MM.1S (cell line): ENCODE measurements around the gene DCLK2.
A peak's percentile ranks its signal among the peaks of the same experiment; 100 is the strongest.

Experiments used
- DNase-seq: peaks from one replicate; pipeline ENCODE4 v3.0.0-alpha.2; 2015
- H2AFZ ChIP-seq: fragments of 300-600 bp; sonication (generic); 2 replicates; pipeline ENCODE4 v1.6.0; 2016; ENCODE audit warnings: antibody characterized with exemption, low read length
- H3F3A ChIP-seq: fragments of 300-600 bp; sonication (generic); 2 replicates; pipeline ENCODE4 v1.6.1; 2016; ENCODE audit warnings: mild to moderate bottlenecking, antibody characterized with exemption, low read length, moderate library complexity, mixed read lengths; ENCODE audit not compliant: insufficient read depth
- H3K27ac ChIP-seq: fragments of 300-600 bp; sonication (generic); 2 replicates; pipeline ENCODE4 v1.5.1; 2016; ENCODE audit warnings: mild to moderate bottlenecking, low read length
- H3K27me3 ChIP-seq: fragments of 300-600 bp; sonication (generic); replicated peaks from 2 replicates; pipeline ENCODE4 v1.6.0; 2016; ENCODE audit warnings: low read length; ENCODE audit not compliant: insufficient read depth
- H3K36me3 ChIP-seq: fragments of 300-600 bp; sonication (generic); replicated peaks from 2 replicates; pipeline ENCODE4 v1.6.1; 2016; ENCODE audit warnings: mild to moderate bottlenecking, low read length, mixed read lengths; ENCODE audit not compliant: insufficient read depth
- H3K4me1 ChIP-seq: fragments of 300-600 bp; sonication (generic); 2 replicates; pipeline ENCODE4 v1.6.1; 2016; ENCODE audit warnings: low read length, mixed read lengths
- H3K4me2 ChIP-seq: fragments of 300-600 bp; sonication (generic); 2 replicates; pipeline ENCODE4 v1.6.0; 2016; ENCODE audit warnings: low read depth, low read length
- H3K4me3 ChIP-seq: fragments of 300-600 bp; sonication (generic); 2 replicates; pipeline ENCODE4 v1.5.1; 2016; ENCODE audit warnings: low read length, mixed read lengths
- H3K79me2 ChIP-seq: fragments of 300-600 bp; sonication (generic); 2 replicates; pipeline ENCODE4 v1.6.1; 2016; ENCODE audit warnings: mixed run types, low read length, mixed read lengths
- H3K9ac ChIP-seq: fragments of 300-600 bp; sonication (generic); 2 replicates; pipeline ENCODE4 v1.6.1; 2016; ENCODE audit warnings: low read length, mixed read lengths
- H3K9me2 ChIP-seq: fragments of 300-600 bp; sonication (generic); replicated peaks from 2 replicates; pipeline ENCODE4 v1.6.1; 2016; ENCODE audit warnings: mild to moderate bottlenecking, low read length, mixed read lengths; ENCODE audit not compliant: insufficient read depth
- H3K9me3 ChIP-seq: fragments of 300-600 bp; sonication (generic); replicated peaks from 2 replicates; pipeline ENCODE4 v1.6.1; 2016; ENCODE audit warnings: mild to moderate bottlenecking, low read length, mixed read lengths; ENCODE audit not compliant: insufficient read depth
- H4K20me1 ChIP-seq: fragments of 300-600 bp; sonication (generic); 2 replicates; pipeline ENCODE4 v1.6.1; 2016; ENCODE audit warnings: mild to moderate bottlenecking, low read length, moderate library complexity, mixed read lengths; ENCODE audit not compliant: insufficient read depth
- CTCF ChIP-seq: fragments of 300-600 bp; sonication (generic); IDR thresholded peaks from 2 replicates; pipeline ENCODE4 v1.5.1; 2016; ENCODE audit warnings: antibody characterized with exemption, low read length, mixed read lengths
- EZH2 ChIP-seq: fragments of 300-600 bp; sonication (generic); optimal IDR thresholded peaks from 2 replicates; pipeline ENCODE3; 2017; ENCODE audit warnings: low read depth, mild to moderate bottlenecking, antibody characterized with exemption, low read length, mixed read lengths
- EZH2phosphoT487 ChIP-seq: fragments of 300-600 bp; sonication (generic); IDR thresholded peaks from 2 replicates; pipeline ENCODE4 v1.6.1; 2018; ENCODE audit warnings: antibody characterized with exemption, low read length

Gene DCLK2

GRCh38 chr4:150078041-150078578 is at the start of gene DCLK2:
Gene DCLK2 (plus strand): TSS chr4:150078445. CDS start chr4:150079028, 583 bp downstream.
- Histone ChIP-seq H4K20me1 (no peaks in the 10 kb centered on the region), H3K79me2 (no peaks in the 10 kb centered on the region), H3F3A (0 out of 2 replicates have a peak, but pooled peaks cover 4% of the 10 kb centered on the region), H3K9ac (peak within 1 kb of the TSS; percentile 51; the same call in 1 of the 2 replicates), H2AFZ (peak within 1 kb of the TSS; percentile 86), H3K4me3 (peak within 1 kb of the TSS; percentile 73), H3K9me3 (no peaks in the 10 kb centered on the region), H3K27ac (no peak within 1 kb of the TSS), H3K27me3 (no peaks in the 10 kb centered on the region), H3K4me2 (peak within 1 kb of the TSS; percentile 85), H3K36me3 (no peaks in the 10 kb centered on the region), H3K4me1 (peaks cover 15% of the 10 kb centered on the region), H3K9me2 (no peaks in the 10 kb centered on the region)
- TF ChIP-seq EZH2phosphoT487 = no peak
- no peak for TF ChIP-seq EZH2
- TF ChIP-seq CTCF = no peak
- peak; percentile 47 for DNase-seq

GRCh38 chr4:150032541-150032940 is 45.7 kb upstream of the DCLK2 start:
- no peak overlapping the region for H2AFZ ChIP-seq
- H3K27me3 ChIP-seq = no peaks in the 10 kb centered on the region
- DNase-seq = no peak
- no peak overlapping the region for H3K9ac ChIP-seq
- no peak overlapping the region for H3K27ac ChIP-seq
- no peaks in the 10 kb centered on the region for H4K20me1 ChIP-seq
- H3F3A ChIP-seq = no peaks in the 10 kb centered on the region
- H3K9me3 ChIP-seq = no peaks in the 10 kb centered on the region
- TF ChIP-seq EZH2 = no peak
- no peak for TF ChIP-seq CTCF
- TF ChIP-seq EZH2phosphoT487 = no peak
- H3K4me2 ChIP-seq = no peak overlapping the region
- no peaks in the 10 kb centered on the region for H3K4me1 ChIP-seq
- no peaks in the 10 kb centered on the region for H3K9me2 ChIP-seq
- H3K79me2 ChIP-seq = no peaks in the 10 kb centered on the region
- no peak overlapping the region for H3K4me3 ChIP-seq
- no peaks in the 10 kb centered on the region for H3K36me3 ChIP-seq

GRCh38 chr4:150033081-150033480 is 45.2 kb upstream of the DCLK2 start:
- no peak for DNase-seq
- Histone ChIP-seq H3K9me2 (no peaks in the 10 kb centered on the region), H3K9me3 (no peaks in the 10 kb centered on the region), H3K4me3 (no peak overlapping the region), H3K27ac (no peak overlapping the region), H3K27me3 (no peaks in the 10 kb centered on the region), H2AFZ (no peak overlapping the region), H3K79me2 (no peaks in the 10 kb centered on the region), H3K9ac (no peak overlapping the region), H4K20me1 (no peaks in the 10 kb centered on the region), H3F3A (no peaks in the 10 kb centered on the region), H3K4me2 (no peak overlapping the region), H3K4me1 (no peaks in the 10 kb centered on the region), H3K36me3 (no peaks in the 10 kb centered on the region)
- TF ChIP-seq EZH2phosphoT487 (no peak), EZH2 (no peak), CTCF (no peak)
